SK-N-SH (cell line): ENCODE data around the gene LHFPL6. TPM values are rescaled to one million over a fixed set of nuclear protein-coding genes. Genes with fewer than 3 reads are reported as not detected.

Experiments
- CTCF ChIA-PET: fragments of 300-600, 350-600 bp; formaldehyde crosslinking; extraction: SDS; loops from one replicate; lab custom pipeline; 2021; lab: Yijun Ruan, JAX
- POLR2A ChIA-PET: fragments of 350-600 bp; sonication (Branson Sonifier 250); formaldehyde crosslinking; extraction: SDS; loops from one replicate; lab custom pipeline; 2020; ENCODE audit warnings: antibody characterized with exemption, inconsistent platforms; lab: Yijun Ruan, JAX
- DNase-seq: peaks from one replicate; pipeline ENCODE4 v3.0.0; 2012
- H2AFZ ChIP-seq: fragments of 200-600 bp; sonication (generic); 2 replicates; pipeline ENCODE4 v1.8.1; 2016; ENCODE audit warnings: antibody characterized with exemption, mild to moderate bottlenecking, low read depth
- H3F3A ChIP-seq: fragments of 200-600 bp; sonication (generic); replicated peaks from 2 replicates; pipeline ENCODE3; 2016; ENCODE audit warnings: antibody characterized with exemption, mild to moderate bottlenecking; ENCODE audit not compliant: insufficient read depth
- H3K27ac ChIP-seq, 2 experiments: fragments of 200-500 bp in 1 of 2; fragments of 200-600 bp in 1 of 2; sonication (Bioruptor generic) in 1 of 2; sonication (generic), shearing (Covaris generic) in 1 of 2; 2 replicates each; pipeline versions ENCODE4 v1.5.1 to v1.6.1; 2014 to 2016; ENCODE audit warnings: low read depth in 2 of 2, inconsistent platforms in 1 of 2, low read length in 1 of 2, mild to moderate bottlenecking in 1 of 2, mixed read lengths in 1 of 2
- H3K27me3 ChIP-seq: fragments of 200-600 bp; sonication (generic), shearing (Covaris generic); 2 replicates; pipeline ENCODE4 v1.6.1; 2016; ENCODE audit warnings: mixed run types; ENCODE audit not compliant: insufficient read depth
- H3K36me3 ChIP-seq, 2 experiments: fragments of 200-500 bp in 1 of 2; fragments of 200-600 bp in 1 of 2; sonication (Bioruptor generic) in 1 of 2; sonication (generic) in 1 of 2; replicated peaks in 1 of 2; 2 replicates each; pipeline versions ENCODE3 to v1.5.1; 2014 to 2016; ENCODE audit warnings: low read length in 1 of 2, mild to moderate bottlenecking in 1 of 2; ENCODE audit not compliant: insufficient read depth in 2 of 2, control insufficient read depth in 1 of 2
- H3K4me1 ChIP-seq, 2 experiments: fragments of 200-500 bp in 1 of 2; fragments of 200-600 bp in 1 of 2; sonication (Bioruptor generic) in 1 of 2; sonication (generic), shearing (Covaris generic) in 1 of 2; 2 replicates each; pipeline versions ENCODE4 v1.5.1 to v1.6.1; 2014 to 2016; ENCODE audit warnings: low read depth in 1 of 2, low read length in 1 of 2, mixed run types in 1 of 2; ENCODE audit not compliant: insufficient read depth in 2 of 2, control insufficient read depth in 1 of 2
- H3K4me2 ChIP-seq: fragments of 200-600 bp; sonication (generic), shearing (Covaris generic); 2 replicates; pipeline ENCODE4 v1.6.1; 2017; ENCODE audit warnings: mixed run types
- H3K4me3 ChIP-seq, 2 experiments: fragments of 200-500 bp in 1 of 2; fragments of 200-600 bp in 1 of 2; sonication (Bioruptor generic) in 1 of 2; sonication (generic), shearing (Covaris generic) in 1 of 2; 2 replicates each; pipeline versions ENCODE4 v1.5.1 to v1.8.1; 2014 to 2016; ENCODE audit warnings: low read depth in 2 of 2, inconsistent platforms in 1 of 2, low read length in 1 of 2, mild to moderate bottlenecking in 1 of 2, mixed read lengths in 1 of 2, moderate library complexity in 1 of 2
- H3K79me2 ChIP-seq: fragments of 200-600 bp; sonication (generic); 2 replicates; pipeline ENCODE4 v1.8.1; 2017; ENCODE audit warnings: mild to moderate bottlenecking; ENCODE audit not compliant: insufficient read depth
- H3K9ac ChIP-seq: fragments of 200-600 bp; sonication (generic); 2 replicates; pipeline ENCODE4 v1.6.1; 2017; ENCODE audit warnings: mixed run types
- H3K9me2 ChIP-seq: fragments of 200-600 bp; sonication (generic); 2 replicates; pipeline ENCODE4 v1.6.1; 2017; ENCODE audit warnings: mixed run types
- H3K9me3 ChIP-seq: fragments of 200-600 bp; sonication (generic); 2 replicates; pipeline ENCODE4 v1.6.1; 2017; ENCODE audit warnings: mixed run types, mild to moderate bottlenecking, moderate library complexity
- H4K20me1 ChIP-seq: fragments of 200-600 bp; sonication (generic); 2 replicates; pipeline ENCODE4 v1.6.1; 2017; ENCODE audit warnings: mild to moderate bottlenecking, mixed run types; ENCODE audit not compliant: insufficient read depth
- CHD2 ChIP-seq: fragments of 150-350 bp; IDR thresholded peaks from 2 replicates; pipeline ENCODE4 v1.6.1; 2018; ENCODE audit warnings: low read length; ENCODE audit not compliant: partially characterized antibody
- EP300 ChIP-seq, 2 experiments: IDR thresholded peaks; 2 replicates each; pipeline versions ENCODE4 v1.4.0 to v1.6.1; 2012; ENCODE audit warnings: borderline replicate concordance in 1 of 2, low read depth in 1 of 2, low read length in 1 of 2
- EZH2phosphoT487 ChIP-seq: fragments of 200-600 bp; sonication (generic); IDR thresholded peaks from 2 replicates; pipeline ENCODE4 v1.6.1; 2017; ENCODE audit warnings: low read depth, mixed run types, mild to moderate bottlenecking, antibody characterized with exemption, moderate library complexity, borderline replicate concordance
- MXI1 ChIP-seq: IDR thresholded peaks from 2 replicates; pipeline ENCODE4 v1.6.1; 2012; ENCODE audit warnings: mild to moderate bottlenecking, low read depth, low read length, improper control_type of control experiment
- RFX5 ChIP-seq: IDR thresholded peaks from 2 replicates; pipeline ENCODE4 v1.6.1; 2012; ENCODE audit warnings: mild to moderate bottlenecking, improper control_type of control experiment, low read length
- RXRA ChIP-seq: IDR thresholded peaks from 2 replicates; pipeline ENCODE4 v1.4.0; 2012; ENCODE audit warnings: low read depth, mild to moderate bottlenecking, borderline replicate concordance
- TCF12 ChIP-seq: IDR thresholded peaks from 2 replicates; pipeline ENCODE4 v1.4.0; 2012
- TEAD4 ChIP-seq: IDR thresholded peaks from 2 replicates; pipeline ENCODE4 v1.4.0; 2012; ENCODE audit warnings: mild to moderate bottlenecking, borderline replicate concordance; ENCODE audit not compliant: insufficient read depth
- USF1 ChIP-seq: IDR thresholded peaks from 2 replicates; pipeline ENCODE4 v1.4.0; 2012; ENCODE audit warnings: low read depth, borderline replicate concordance
- YY1 ChIP-seq: IDR thresholded peaks from 2 replicates; pipeline ENCODE4 v1.4.0; 2012; ENCODE audit warnings: low read depth, mild to moderate bottlenecking
- ZBTB33 ChIP-seq: IDR thresholded peaks from 2 replicates; pipeline ENCODE4 v1.4.0; 2012; ENCODE audit warnings: low read depth, borderline replicate concordance
- WGBS: methylation state at CpG from one replicate; pipeline ENCODE4 v1.1.6; 2017; ENCODE audit warnings: low lambda C conversion rate; 5-methylcytosine and 5-hydroxymethylcytosine counted together
- polyA plus RNA-seq, 3 experiments: library from polyadenylated mRNA; depleted of rRNA; stranded (reverse); fragments of >200 nt; gene quantifications; 2 replicates each; pipeline ENCODE4 v1.2.3, GENCODE V29; 2012

The LHFPL6 gene
- polyA plus RNA-seq, 1 of the 3 experiments (the other 2 are of a cell fraction), result 22.2 TPM

DNA sequence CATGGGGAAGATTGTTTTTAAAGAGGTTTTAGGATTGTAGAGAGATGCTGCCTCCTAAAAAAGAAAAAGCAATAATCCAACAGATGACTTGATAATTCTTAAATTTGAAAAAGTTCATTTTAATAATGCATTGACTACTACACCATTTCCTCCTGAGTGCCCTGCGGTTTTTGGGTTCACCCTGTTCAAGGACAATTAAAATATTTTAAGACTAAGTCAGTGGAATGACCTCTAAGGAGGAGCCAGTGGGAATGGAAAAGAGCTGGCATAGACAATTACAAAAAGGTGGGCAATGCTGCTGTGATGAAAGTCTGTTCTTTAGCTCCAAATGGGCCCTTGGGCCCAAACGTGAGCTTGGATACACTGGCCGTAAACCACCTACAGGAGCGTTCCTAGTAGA lies 217.8 kb downstream of the LHFPL6 start (continued):
- no peak for TF ChIP-seq EZH2phosphoT487

GRCh38 chr13:39381456-39381855 lies 221.5 kb downstream of the LHFPL6 start:
- POLR2A ChIA-PET, result no interaction called here
- H3K27ac ChIP-seq, result peak overlapping the region in 1 of 2 experiments; percentile 22; a peak in 1 of 4 replicates

DNA sequence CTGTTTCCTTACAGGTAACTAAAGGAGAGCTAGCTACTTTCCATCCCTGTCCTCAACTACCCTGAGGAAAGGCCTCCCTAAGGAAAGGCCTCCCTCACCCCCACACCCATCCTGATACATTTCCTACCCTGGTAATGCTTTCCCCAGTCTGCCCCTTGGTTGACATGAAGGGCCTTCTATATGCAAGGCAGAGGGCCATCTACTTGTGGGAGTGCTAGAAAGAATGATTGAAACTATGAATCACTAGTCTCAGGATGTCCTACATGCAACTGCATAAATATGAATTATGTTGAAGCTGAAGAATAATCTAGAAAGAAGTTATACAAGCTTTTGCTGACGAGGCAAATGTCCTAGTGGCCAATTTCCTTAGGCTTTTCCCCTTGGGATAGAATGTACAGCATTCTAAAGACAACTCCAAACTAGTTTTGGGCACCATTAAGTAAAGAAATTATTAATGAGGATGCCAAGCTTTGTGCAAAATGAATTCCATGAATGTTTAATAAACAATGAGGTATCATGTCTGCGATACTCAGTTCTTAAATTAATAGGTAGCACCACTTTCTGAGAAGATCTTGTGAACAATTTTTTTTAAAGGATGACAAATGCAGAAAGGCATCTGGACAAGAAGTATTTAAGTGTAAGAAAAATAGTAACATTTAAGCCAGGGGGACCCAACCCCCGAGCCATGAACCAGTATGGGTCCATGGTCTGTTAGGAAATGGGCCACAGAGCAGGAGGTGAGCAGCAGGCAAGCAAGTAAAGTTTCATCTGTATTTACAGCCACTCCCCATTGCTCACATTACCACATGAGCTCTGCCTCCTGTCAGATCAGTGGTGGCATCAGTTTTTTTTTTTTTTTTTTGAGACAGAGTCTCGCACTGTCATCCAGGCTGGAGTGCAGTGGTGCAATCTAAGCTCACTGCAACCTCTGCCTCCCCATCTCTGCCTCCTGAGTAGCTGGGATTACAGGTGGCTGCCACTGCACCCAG lies 223.0 kb downstream of the LHFPL6 start:
- Histone ChIP-seq H4K20me1 (no peaks in the 10 kb centered on the region), H3K9me2 (no peaks in the 10 kb centered on the region), H3K36me3 (no peaks in the 10 kb centered on the region), H3K27ac (no peak overlapping the region), H3K4me1 (peaks cover 0 to 10% of the 10 kb centered on the region in 2 experiments; a peak in 1 of 4 replicates), H3K9me3 (no peaks in the 10 kb centered on the region), H3K27me3 (no peaks in the 10 kb centered on the region), H3K4me2 (no peak overlapping the region), H3F3A (no peaks in the 10 kb centered on the region), H3K79me2 (no peaks in the 10 kb centered on the region), H3K4me3 (no peak overlapping the region), H2AFZ (no peak overlapping the region), H3K9ac (no peak overlapping the region)
- POLR2A ChIA-PET, result no interaction called here
- 74% methylated on average over 4 of the region's 4 CpGs for WGBS
- CTCF ChIA-PET, result interaction anchor here (0.6 kb wide), 1 partner anchor 609 kb away, joined by 3 read pairs; no protein-coding TSS in a partner anchor
- no peak for DNase-seq
- TF ChIP-seq TCF12, result no peak
- no peak for TF ChIP-seq ZBTB33
- no peak for TF ChIP-seq TEAD4
- no peak for TF ChIP-seq MXI1
- TF ChIP-seq USF1, result no peak
- TF ChIP-seq CHD2, result no peak
- TF ChIP-seq RXRA, result no peak
- no peak for TF ChIP-seq RFX5
- no peak for TF ChIP-seq YY1

More at GRCh38 chr13:39381456-39381855, 221.5 kb downstream of the LHFPL6 start:
- H3K79me2 ChIP-seq, result no peaks in the 10 kb centered on the region
- peaks cover 0 to 12% of the 10 kb centered on the region in 2 experiments; a peak in 1 of 4 replicates for H3K4me1 ChIP-seq
- no peak overlapping the region for H2AFZ ChIP-seq
- WGBS, result 33% methylated on average over 2 of the region's 2 CpGs
- H4K20me1 ChIP-seq, result no peaks in the 10 kb centered on the region
- CTCF ChIA-PET, result no interaction called here
- no peaks in the 10 kb centered on the region for H3F3A ChIP-seq
- no peaks in the 10 kb centered on the region for H3K27me3 ChIP-seq
- DNase-seq, result no peak
- TF ChIP-seq EP300 (IDR thresholded peaks at IDR 0.05; ENCODE audit: borderline replicate concordance in 1 of 2, low read depth in 1 of 2, low read length in 1 of 2), result peak in 1 of 2 experiments; percentile 12; a peak in 1 of 4 replicates
- no peak for TF ChIP-seq MXI1
- TF ChIP-seq, all 33 proteins: peak for 1
- Histone ChIP-seq H3K36me3 (no peaks in the 10 kb centered on the region), H3K9me3 (no peaks in the 10 kb centered on the region), H3K4me2 (no peak overlapping the region), H3K9me2 (no peaks in the 10 kb centered on the region), H3K4me3 (no peak overlapping the region), H3K9ac (no peak overlapping the region)
